Measurements from ENCODE around the gene BOC.

Gene BOC

GRCh38 chr3:113278599-113278955 lies 67.2 kb downstream of the BOC start:
- TF ChIP-seq CTCF (IDR thresholded peaks at IDR 0.05; ENCODE audit: low read depth, low read length) = no peak

DNA sequence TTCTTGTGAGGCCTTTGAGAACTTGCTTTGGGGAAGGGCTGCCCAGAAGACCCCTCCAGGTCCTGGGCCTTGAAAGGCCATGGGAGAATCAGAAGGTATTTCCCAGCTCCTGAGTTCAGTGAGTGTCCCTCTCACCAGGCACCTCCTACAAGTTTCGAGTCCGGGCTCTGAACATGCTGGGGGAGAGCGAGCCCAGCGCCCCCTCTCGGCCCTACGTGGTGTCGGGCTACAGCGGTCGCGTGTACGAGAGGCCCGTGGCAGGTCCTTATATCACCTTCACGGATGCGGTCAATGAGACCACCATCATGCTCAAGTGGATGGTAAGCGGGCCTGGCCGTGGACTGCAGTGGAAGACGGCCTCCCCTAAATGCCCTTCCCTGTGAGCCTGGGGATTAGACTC lies 68.3 kb downstream of the BOC start:
- no peak overlapping the region for H3K4me3 ChIP-seq (ENCODE audit: low read depth, low read length)
- TF ChIP-seq CTCF (IDR thresholded peaks at IDR 0.05; ENCODE audit: low read depth, low read length) = no peak

More at GRCh38 chr3:113278599-113278955, 67.2 kb downstream of the BOC start:
- H3K4me3 ChIP-seq (ENCODE audit: low read depth, low read length) = no peak overlapping the region

DNA sequence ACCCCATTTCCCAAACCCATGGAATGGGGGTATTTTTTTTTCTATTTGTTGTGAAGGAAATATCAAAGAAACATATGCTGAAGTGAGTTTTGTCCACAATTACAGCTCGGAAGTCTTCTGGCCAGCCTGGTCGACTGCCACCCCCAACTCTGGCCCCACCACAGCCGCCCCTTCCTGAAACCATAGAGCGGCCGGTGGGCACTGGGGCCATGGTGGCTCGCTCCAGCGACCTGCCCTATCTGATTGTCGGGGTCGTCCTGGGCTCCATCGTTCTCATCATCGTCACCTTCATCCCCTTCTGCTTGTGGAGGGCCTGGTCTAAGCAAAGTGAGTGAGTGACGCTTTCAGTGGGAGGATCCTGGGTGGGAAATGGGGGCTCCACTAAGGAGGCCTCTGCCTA lies 71.9 kb downstream of the BOC start:
- no peak for TF ChIP-seq CTCF (IDR thresholded peaks at IDR 0.05; ENCODE audit: low read depth, low read length)
- H3K4me3 ChIP-seq (ENCODE audit: low read depth, low read length) = no peak overlapping the region

DNA sequence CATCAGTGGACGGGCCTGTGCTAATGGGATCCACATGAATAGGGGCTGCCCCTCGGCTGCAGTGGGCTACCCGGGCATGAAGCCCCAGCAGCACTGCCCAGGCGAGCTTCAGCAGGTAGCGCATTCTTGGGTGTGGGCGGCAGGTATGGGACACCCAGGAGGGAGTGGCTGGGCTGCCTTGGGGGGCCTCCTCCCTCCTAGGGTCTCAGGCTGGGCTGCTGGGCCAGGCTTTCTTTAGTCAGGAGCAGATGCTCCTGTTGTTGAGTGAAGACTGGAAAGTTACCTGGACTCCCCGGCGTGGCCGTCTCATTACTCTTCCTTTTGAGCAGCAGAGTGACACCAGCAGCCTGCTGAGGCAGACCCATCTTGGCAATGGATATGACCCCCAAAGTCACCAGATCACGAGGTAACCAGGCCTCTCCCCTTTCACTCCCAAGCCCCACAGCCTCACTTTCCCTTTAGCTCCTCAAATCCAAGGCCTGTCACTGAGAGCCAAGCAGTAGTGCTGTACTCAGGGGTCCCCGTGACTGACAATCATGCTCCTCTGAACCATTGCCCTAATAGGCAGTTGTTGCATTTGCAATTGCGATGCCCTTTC lies 73.2 kb downstream of the BOC start:
- H3K4me3 ChIP-seq (ENCODE audit: low read depth, low read length) = no peak overlapping the region
- no peak for TF ChIP-seq CTCF (IDR thresholded peaks at IDR 0.05; ENCODE audit: low read depth, low read length)

DNA sequence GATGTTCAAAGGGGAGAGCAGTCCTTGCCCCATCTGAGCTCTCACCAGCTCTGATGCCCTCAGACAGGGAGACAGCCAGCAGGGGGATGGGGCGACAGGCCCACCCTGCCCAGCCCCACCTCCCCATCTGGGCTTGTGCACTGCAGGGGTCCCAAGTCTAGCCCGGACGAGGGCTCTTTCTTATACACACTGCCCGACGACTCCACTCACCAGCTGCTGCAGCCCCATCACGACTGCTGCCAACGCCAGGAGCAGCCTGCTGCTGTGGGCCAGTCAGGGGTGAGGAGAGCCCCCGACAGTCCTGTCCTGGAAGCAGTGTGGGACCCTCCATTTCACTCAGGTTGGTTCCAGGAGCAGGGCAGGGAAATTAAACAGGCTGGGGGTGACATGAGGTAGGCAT lies 73.9 kb downstream of the BOC start:
- no peak overlapping the region for H3K4me3 ChIP-seq (ENCODE audit: low read depth, low read length)
- TF ChIP-seq CTCF (IDR thresholded peaks at IDR 0.05; ENCODE audit: low read depth, low read length) = no peak

DNA sequence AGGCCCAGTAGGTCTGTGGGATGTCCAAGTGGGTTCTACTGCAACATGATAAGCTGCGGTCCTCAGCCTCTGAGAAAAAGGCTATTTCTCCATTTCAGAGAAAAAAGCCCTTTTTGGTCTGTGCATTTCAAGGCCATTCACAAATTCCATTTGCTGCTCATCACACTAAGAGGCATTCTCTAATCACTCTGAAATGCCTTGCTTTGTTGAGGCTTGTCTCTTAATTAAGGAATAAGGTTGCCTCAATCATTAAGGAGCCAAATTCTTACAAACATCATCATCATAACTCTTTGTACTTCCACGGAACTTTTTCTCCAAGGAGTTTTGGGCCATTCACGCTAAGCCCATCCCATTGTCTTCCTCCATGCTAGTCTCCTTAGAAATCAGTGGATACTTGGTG lies 74.4 kb downstream of the BOC start:
- H3K4me3 ChIP-seq (ENCODE audit: low read depth, low read length) = no peak overlapping the region
- TF ChIP-seq CTCF (IDR thresholded peaks at IDR 0.05; ENCODE audit: low read depth, low read length) = no peak

GRCh38 chr3:113286524-113286923 lies 75.2 kb downstream of the BOC start:
- no peak for TF ChIP-seq CTCF (IDR thresholded peaks at IDR 0.05; ENCODE audit: low read depth, low read length)
- no peak overlapping the region for H3K4me3 ChIP-seq (ENCODE audit: low read depth, low read length)

Data from WI38 (cell line).